Fibroblast of pulmonary artery (primary cell): ENCODE results near the gene CEP350.

ENCODE experiments used
- DNase-seq: peaks from one replicate; pipeline ENCODE4 v3.0.0-alpha.2; 2010; ENCODE audit warnings: low read depth
- H3K4me3 ChIP-seq: replicated peaks from 2 replicates; pipeline ENCODE4 v1.5.1; 2011; ENCODE audit warnings: low read depth, mild to moderate bottlenecking, control low read depth, low read length, moderate library complexity
- TF ChIP-seq, protein P1 (sequence below): IDR thresholded peaks from 2 replicates; pipeline ENCODE4 v1.5.1; 2011; ENCODE audit warnings: mild to moderate bottlenecking, control low read depth, low read length, inconsistent platforms; ENCODE audit errors: missing control alignments

The CEP350 gene

DNA sequence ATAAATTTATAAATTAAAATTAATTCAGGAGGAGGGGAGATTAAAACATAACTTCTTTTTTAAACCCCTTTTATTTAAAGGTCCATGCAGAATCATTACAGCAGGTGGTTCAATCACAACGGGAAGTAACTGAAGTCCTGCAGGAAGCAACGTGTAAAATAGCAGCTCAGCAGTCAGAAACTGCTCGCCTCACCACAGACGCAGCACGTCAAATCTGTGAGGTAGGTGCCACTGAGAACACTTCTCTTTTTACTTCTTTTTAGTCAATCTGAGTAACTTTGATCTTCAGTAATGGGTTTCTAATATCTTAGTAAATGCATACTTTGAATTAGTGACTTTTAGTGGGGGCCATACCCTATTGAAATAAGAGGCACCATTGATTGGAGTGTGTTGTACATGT lies 87.0 kb downstream of the CEP350 start:
- TF ChIP-seq, protein P1, sequence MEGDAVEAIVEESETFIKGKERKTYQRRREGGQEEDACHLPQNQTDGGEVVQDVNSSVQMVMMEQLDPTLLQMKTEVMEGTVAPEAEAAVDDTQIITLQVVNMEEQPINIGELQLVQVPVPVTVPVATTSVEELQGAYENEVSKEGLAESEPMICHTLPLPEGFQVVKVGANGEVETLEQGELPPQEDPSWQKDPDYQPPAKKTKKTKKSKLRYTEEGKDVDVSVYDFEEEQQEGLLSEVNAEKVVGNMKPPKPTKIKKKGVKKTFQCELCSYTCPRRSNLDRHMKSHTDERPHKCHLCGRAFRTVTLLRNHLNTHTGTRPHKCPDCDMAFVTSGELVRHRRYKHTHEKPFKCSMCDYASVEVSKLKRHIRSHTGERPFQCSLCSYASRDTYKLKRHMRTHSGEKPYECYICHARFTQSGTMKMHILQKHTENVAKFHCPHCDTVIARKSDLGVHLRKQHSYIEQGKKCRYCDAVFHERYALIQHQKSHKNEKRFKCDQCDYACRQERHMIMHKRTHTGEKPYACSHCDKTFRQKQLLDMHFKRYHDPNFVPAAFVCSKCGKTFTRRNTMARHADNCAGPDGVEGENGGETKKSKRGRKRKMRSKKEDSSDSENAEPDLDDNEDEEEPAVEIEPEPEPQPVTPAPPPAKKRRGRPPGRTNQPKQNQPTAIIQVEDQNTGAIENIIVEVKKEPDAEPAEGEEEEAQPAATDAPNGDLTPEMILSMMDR, result no peak
- H3K4me3 ChIP-seq, result no peak overlapping the region
- no peak for DNase-seq

DNA sequence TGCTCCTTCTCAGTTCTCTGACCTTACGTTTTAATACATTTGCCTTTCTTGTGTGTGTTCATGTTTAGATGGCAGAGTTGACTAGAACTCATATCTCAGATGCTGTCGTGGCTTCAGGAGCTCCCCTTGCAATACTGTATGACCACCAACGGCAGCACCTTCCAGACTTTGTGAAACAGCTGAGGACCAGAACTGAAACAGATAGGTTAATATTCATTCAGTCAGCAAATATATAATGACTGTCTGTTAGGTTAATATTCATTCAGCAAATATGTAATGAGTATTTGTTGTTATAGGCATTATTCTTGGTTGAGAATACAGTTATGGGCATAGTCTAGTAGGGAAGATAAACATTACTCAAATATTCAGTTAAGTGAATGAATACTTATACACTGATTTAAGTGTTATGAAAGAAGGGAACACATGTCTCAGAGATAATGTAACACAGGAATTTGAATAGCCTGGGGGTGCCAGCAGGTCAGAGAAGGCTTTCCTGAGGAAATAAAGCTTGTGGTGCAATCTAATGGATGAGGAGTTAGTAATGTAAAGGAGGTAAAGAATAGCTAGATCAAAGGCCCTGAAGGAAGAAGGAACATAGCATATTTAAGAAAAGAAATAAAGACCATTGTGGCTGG lies 88.5 kb downstream of the CEP350 start:
- peak; percentile 66 for DNase-seq
- TF ChIP-seq, protein P1, result no peak
- H3K4me3 ChIP-seq, result no peak overlapping the region

DNA sequence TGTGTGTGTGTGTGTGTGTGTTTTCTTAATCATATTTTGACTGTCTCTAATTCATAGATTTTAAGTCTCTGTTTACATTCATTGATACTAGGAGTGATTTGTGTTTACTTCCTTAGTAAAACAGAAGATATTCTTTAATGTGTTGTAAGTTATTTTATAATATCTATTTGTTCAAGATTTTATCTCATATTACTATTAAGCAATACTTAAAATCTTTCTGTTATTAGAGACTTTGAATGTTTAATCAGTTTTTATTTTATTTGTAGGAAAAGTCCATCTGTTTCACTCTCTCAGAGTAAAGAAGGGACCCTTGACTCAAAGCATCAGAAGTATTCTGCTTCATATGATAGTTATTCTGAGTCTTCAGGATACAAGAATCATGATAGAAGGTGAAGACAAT lies 89.2 kb downstream of the CEP350 start:
- no peak for DNase-seq
- TF ChIP-seq, protein P1, result no peak
- H3K4me3 ChIP-seq, result no peak overlapping the region

DNA sequence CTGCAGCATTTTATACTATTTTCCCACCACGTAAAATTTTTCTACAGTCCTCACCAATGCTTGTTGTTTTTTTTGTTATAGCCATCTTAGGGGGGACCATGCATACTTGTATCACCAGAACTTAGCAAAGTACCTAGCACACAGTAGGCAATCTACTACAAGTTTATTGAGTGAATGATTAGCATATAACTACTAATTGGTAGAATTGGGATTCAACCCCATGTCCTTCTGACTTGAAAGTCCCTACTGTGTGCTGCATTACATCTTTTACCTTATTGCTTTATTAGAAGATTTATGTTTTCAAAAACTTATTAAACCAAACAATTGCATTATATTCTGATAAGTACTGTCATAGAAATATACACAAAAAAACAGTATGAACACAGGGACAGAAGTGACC lies 92.1 kb downstream of the CEP350 start:
- no peak overlapping the region for H3K4me3 ChIP-seq
- DNase-seq, result no peak
- TF ChIP-seq, protein P1, result no peak

DNA sequence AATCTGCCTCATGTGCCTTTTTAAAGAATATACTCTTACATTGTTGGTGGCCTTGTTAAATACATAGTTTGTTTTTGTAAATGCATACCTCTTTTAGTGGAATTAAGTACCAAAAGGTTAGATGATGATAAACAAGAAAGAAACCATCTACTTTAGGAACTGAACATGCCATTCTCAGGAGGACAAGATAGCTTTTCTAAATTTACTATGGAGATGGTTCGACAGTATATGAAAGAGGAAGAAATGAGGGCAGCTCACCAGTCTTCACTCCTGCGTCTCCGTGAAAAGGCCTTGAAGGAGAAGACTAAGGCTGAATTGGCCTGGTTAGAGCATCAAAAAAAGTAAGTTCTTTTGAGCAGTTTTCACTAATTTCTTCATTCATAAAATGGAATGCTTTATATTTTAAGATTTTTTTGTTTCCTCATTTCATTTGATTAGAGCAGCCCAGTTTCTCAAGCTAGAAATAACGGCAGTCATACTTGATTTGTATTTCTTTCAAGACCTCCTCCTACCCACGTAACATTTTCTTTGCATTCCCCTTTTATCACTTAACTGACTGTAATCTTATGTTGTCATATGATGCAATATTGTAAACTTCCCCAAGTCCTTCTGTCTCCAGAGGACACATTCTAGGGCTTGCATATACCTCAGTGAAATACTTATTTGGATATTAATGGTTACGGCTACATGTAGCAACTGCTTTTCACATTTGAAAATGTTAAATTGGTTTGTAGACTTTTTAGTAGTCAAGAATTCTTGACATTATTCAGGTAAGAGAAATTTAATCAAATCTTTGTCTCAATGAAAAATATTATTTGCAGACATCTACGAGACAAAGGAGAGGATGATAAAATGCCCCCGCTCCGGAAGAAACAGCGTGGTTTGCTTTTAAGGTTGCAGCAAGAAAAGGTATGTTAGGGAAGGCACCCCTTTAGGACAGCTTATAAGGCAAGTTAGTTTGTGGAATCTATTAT lies 99.3 kb downstream of the CEP350 start:
- no peak overlapping the region for H3K4me3 ChIP-seq
- TF ChIP-seq, protein P1, result no peak
- peak; percentile 47 for DNase-seq

DNA sequence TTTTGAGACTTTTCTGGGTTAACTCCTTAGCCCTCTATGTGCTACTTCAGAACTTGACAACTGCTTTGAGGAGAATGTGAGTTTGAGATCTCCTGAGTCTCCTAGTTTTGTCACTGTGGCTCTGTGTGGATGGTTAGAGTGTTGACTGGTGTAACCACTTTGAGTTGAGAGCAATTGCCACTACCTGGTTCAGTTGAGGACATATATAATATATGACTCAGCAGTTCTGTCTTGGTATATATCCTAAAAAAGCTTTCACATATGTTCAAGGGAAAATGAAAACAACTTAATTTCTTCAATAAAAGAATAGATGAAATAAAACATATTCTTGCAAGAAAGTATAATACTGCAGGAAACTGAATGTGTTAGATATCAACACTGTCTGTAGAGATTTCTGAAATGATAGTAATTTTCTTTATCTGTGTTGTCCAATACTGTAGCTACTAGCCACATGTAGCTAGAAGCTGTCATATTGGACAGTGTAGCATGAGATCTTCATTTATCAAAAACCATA lies 103.3 kb downstream of the CEP350 start:
- TF ChIP-seq, protein P1, result no peak
- DNase-seq, result peak; percentile 3
- no peak overlapping the region for H3K4me3 ChIP-seq
